ENCODE measurements around the gene DGKI.

- TF ChIP-seq CTCF (IDR thresholded peaks at IDR 0.05 in 8 of 11, conservative IDR thresholded peaks at IDR 0.05 in 3 of 11): no peak
- no peak for TF ChIP-seq POLR2AphosphoS5 (IDR thresholded peaks at IDR 0.05)
- TF ChIP-seq POLR2A (IDR thresholded peaks at IDR 0.05): no peak
These were observed 17.3 kb downstream of the DGKI start for GRCh38 chr7:137829337-137829992.

Data from spleen (tissue), 7 donors.